NB4 (cell line): ENCODE data around the gene CCDC85A.

ENCODE experiments used
- POLR2A ChIP-seq: IDR thresholded peaks from 2 replicates; pipeline ENCODE4 v1.6.1; 2011; ENCODE audit warnings: mild to moderate bottlenecking; ENCODE audit not compliant: insufficient read length; ENCODE audit errors: extremely low read depth
- TF ChIP-seq, protein P1 (sequence below): IDR thresholded peaks from one replicate; pipeline ENCODE4 v1.5.1; 2012; ENCODE audit warnings: low read depth, low read length

- TF ChIP-seq, protein P1, sequence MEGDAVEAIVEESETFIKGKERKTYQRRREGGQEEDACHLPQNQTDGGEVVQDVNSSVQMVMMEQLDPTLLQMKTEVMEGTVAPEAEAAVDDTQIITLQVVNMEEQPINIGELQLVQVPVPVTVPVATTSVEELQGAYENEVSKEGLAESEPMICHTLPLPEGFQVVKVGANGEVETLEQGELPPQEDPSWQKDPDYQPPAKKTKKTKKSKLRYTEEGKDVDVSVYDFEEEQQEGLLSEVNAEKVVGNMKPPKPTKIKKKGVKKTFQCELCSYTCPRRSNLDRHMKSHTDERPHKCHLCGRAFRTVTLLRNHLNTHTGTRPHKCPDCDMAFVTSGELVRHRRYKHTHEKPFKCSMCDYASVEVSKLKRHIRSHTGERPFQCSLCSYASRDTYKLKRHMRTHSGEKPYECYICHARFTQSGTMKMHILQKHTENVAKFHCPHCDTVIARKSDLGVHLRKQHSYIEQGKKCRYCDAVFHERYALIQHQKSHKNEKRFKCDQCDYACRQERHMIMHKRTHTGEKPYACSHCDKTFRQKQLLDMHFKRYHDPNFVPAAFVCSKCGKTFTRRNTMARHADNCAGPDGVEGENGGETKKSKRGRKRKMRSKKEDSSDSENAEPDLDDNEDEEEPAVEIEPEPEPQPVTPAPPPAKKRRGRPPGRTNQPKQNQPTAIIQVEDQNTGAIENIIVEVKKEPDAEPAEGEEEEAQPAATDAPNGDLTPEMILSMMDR: no peak
- no peak for TF ChIP-seq POLR2A
Measured at GRCh38 chr2:56222481-56222880, 38.7 kb downstream of the CCDC85A start.
